NCI-H345 treated with DMSO at 0.1 percent for 48 hours (cell line): ENCODE measurements around the gene PCK2.

Experiments
- DNase-seq: peaks from one replicate; lab custom pipeline; 2025; ENCODE audit not compliant: unreplicated experiment; lab: John Stamatoyannopoulos, UW

PCK2 gene

GRCh38 chr14:24150567-24150966, 56.5 kb downstream of the PCK2 start:
- no peak for DNase-seq

GRCh38 chr14:24150993-24151392, 56.9 kb downstream of the PCK2 start:
- no peak for DNase-seq

- DNase-seq, result no peak
Observed at GRCh38 chr14:24151404-24152080, 57.4 kb downstream of the PCK2 start.
